GM12874 (cell line): ENCODE results near the gene MFRP.

Source experiments
- TF ChIP-seq, protein P1 (sequence below): IDR thresholded peaks from 2 replicates; pipeline ENCODE4 v1.5.1; 2011; ENCODE audit warnings: low read depth, mild to moderate bottlenecking, control low read depth, low read length, moderate library complexity; ENCODE audit not compliant: insufficient read depth

The MFRP gene

DNA sequence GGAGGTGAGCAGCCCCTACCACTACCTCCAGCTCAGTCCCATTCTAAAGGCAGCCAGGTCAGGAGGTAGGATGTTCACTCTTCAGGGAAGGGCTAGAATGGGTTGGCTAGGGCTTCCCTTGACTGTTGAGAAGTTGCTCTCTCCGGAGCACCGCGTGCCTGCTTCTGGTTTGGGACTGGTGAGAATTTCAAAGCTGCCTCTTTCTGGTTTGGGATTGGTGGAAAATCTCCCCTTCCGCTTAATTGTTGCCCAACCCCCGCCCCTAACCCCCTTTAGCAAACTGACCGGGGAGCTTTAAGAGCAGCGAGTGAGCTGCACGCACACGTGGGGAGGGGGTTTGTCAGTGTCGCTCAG, 34.3 kb upstream of the MFRP start:
- TF ChIP-seq, protein P1, sequence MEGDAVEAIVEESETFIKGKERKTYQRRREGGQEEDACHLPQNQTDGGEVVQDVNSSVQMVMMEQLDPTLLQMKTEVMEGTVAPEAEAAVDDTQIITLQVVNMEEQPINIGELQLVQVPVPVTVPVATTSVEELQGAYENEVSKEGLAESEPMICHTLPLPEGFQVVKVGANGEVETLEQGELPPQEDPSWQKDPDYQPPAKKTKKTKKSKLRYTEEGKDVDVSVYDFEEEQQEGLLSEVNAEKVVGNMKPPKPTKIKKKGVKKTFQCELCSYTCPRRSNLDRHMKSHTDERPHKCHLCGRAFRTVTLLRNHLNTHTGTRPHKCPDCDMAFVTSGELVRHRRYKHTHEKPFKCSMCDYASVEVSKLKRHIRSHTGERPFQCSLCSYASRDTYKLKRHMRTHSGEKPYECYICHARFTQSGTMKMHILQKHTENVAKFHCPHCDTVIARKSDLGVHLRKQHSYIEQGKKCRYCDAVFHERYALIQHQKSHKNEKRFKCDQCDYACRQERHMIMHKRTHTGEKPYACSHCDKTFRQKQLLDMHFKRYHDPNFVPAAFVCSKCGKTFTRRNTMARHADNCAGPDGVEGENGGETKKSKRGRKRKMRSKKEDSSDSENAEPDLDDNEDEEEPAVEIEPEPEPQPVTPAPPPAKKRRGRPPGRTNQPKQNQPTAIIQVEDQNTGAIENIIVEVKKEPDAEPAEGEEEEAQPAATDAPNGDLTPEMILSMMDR: no peak

DNA sequence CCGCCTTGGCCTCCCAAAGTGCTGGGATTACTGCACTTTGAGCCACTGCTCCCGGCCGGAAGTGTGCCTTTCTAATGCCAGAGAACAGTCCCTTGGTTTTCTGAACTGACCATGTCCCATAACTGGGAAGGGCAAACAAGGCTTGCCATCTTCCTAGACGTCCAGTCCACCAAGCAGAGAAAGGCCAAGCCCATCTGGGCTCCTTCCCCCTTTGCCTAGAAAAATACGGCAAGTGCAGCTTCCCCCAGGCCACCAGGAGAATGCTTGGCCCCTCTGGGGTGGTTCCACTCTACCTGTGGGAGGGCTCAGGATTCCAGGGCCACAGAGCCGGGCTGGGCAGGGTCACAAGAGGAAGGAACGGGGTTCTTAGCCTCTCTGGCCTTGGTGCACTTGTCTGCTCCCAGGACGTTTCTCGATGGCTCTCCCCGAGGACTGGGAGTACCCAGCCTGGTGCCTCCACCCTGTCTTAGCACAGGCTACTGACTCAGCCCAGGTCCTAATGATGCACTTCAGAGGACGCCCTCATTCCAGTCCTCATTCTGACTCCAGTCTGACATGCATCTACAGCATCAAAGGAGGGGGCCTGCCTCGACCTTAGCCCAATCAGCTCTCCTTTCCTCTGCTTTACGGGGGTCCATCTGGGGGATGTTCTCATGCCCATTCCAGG, 33.8 kb upstream of the MFRP start:
- TF ChIP-seq, protein P1: no peak

DNA sequence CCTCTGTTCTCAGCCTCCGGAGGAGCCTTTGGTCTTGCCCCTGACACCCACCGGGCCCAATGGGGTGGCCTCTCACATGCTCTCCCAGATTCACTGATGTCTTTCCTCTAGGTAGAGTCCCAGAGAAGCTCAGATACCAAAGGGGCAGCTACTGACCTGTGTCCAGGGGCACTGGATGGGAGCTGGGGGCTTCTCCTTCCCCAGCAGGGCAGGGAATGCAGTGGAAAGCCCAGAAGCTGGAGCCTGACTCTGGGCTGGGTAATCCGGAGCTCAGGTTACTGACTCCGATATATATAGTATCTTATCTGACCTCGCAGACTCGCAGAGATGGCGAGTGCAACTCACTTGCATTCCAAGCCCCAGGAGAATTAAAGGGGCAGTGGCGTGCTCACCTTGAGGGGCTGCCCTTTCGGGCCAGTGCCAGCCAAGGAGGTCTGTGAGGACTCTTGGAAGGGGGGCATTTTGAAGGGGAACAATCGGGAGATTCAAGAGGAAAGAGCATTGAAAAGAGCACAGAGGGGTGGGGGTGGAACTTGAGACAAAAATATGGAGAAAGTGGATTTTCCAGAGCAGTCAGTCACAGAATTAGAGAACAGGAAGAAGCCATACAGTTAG, 32.5 kb upstream of the MFRP start:
- TF ChIP-seq, protein P1: no peak

DNA sequence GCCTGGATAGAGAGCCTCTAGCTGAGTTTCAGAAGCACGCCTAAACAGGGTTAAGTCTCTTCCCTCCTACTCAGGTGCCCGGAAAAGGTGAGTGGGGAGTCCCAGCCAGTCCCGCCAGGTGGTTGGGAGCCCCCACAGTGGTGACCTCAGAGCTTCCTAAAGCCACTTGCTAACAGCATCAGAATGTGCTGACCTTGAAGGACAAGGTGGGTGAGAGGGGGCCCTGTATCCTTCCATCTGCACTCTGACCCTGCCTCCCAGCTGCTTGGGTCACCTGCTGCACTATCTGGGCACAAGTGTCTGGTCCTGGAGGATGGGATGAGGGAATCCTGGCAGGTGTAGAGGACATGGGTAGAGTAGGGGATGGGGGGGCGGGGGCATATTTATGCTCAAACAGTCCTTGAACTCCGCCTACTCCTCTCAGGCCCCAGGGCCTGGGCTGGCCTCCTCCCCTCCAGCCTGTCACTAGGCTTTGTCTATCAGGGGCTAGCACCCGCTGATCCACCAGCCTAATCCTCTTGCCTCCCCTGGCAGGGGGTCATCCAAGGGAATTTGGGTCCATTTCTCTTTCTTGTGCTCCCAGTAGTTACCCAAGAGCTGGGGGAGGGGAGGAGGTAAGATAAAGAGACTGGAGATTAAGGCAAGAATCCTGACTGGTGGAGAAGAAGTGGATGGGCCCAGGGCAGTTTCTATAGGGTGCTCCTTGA, 31.6 kb upstream of the MFRP start:
- TF ChIP-seq, protein P1: no peak

DNA sequence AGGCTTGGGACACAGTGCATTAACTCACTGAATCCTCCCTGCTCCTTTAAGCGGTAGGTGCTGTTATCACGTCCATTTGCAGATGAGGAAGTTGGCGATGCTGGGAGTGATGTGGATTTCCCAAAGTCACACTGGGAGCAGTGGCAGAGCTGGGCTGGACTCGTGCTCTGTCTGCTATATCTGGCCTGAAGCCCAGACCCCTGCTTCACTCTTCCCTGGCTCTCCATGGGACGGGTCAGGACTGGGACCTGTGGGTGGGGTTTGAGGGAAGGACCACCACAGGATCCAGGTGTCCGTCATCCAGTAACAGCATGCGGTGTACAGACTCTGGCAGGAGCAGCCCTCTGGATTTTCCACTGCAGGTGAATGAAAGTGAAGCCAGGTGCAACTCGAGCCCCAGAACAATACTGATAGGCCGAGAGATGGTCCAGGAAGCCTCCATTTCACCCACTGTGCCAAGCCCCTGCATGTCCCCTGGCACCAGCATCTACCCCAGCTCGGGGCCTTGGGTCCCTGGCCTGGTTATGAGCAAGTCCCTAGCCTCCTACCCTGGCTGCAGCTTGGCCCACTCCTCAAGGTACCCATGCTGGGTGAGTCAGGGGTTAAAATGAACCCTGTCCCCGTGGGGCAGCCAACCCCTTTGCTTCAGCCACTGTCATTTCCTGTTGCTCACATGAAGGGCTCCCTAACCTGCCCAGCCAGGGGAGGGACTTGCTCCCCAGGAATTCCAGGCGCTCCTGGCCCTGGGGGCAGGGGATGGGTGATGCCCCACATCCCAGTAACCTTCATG, 30.8 kb upstream of the MFRP start:
- TF ChIP-seq, protein P1: no peak

DNA sequence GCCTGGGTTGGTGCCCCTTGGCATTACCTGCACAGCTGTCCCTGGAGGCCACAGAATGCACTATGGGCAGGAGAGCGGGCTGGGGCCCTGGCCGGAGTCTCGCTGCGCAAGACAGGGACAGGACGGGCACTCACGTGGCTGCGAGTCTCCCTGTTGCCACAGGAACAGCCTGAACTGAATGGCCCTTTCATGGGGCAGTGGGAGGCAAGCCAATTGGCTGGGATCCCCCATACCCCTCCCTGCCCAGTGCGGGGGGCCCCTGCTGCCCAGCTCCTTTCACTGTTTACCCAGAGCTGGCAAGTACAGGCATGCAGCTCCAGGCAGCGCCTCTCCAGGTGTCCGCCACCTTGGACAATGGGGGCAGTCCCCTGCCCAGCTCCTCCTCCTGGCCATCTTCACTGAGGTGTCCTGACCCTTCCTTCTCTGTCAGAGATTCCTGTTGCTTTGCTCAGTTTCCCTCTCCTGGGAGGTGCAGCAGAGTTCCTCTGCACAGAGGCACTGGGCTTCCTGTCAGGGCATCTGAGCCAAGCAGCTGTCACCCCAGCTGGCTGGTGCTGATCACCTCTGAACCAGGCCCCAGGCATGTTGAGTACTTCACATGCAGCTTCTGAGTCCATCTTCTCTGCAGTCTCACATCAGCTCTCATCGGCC, 29.8 kb upstream of the MFRP start:
- TF ChIP-seq, protein P1: no peak
